Measurements from ENCODE around the gene HELQ. TPM values are rescaled to one million over a fixed set of nuclear protein-coding genes. Genes with fewer than 3 reads are reported as not detected.

HELQ gene
- total and polyA plus RNA-seq, 8 donors, result 13.1 to 23.5 (median 21.5) TPM

- intact Hi-C loops (cut with DNase I), result no loop called here
Observed at GRCh38 chr4:83387012-83387411, 68.6 kb downstream of the HELQ start.

GRCh38 chr4:83382850-83383249 lies 72.8 kb downstream of the HELQ start:
- Histone ChIP-seq H3K27ac (no peak overlapping the region), H3K27me3 (no peaks in the 10 kb centered on the region), H3K4me3 (no peak overlapping the region), H3K4me1 (no peaks in the 10 kb centered on the region), H3K36me3 (no peaks in the 10 kb centered on the region), H3K9me3 (peaks cover 0 to 13% of the 10 kb centered on the region in 2 donors)
- intact Hi-C loops (cut with DNase I), result no loop called here
- ATAC-seq (no peak), DNase-seq (no peak)
- no peak for TF ChIP-seq CTCF (IDR thresholded peaks at IDR 0.05)

More at GRCh38 chr4:83387012-83387411, 68.6 kb downstream of the HELQ start:
- H3K27ac ChIP-seq, result no peak overlapping the region
- no peaks in the 10 kb centered on the region for H3K4me1 ChIP-seq
- no peaks in the 10 kb centered on the region for H3K36me3 ChIP-seq
- no peaks in the 10 kb centered on the region for H3K27me3 ChIP-seq
- DNase-seq (no peak), ATAC-seq (no peak)
- H3K9me3 ChIP-seq, result no peaks in the 10 kb centered on the region
- TF ChIP-seq CTCF (IDR thresholded peaks at IDR 0.05), result no peak
- no peak overlapping the region for H3K4me3 ChIP-seq

GRCh38 chr4:83381173-83381572 lies 74.5 kb downstream of the HELQ start:
- H3K27ac ChIP-seq, result no peak overlapping the region
- intact Hi-C loops (cut with DNase I), result no loop called here
- H3K27me3 ChIP-seq, result no peaks in the 10 kb centered on the region
- H3K36me3 ChIP-seq, result no peaks in the 10 kb centered on the region
- DNase-seq (no peak), ATAC-seq (no peak)
- H3K4me3 ChIP-seq, result no peak overlapping the region
- peaks cover 0 to 15% of the 10 kb centered on the region in 2 donors for H3K9me3 ChIP-seq
- no peak for TF ChIP-seq CTCF (IDR thresholded peaks at IDR 0.05)
- no peaks in the 10 kb centered on the region for H3K4me1 ChIP-seq

- no peak overlapping the region for H3K27ac ChIP-seq
- H3K36me3 ChIP-seq, result no peaks in the 10 kb centered on the region
- H3K9me3 ChIP-seq, result peaks cover 0 to 15% of the 10 kb centered on the region in 2 donors
- ATAC-seq (no peak), DNase-seq (no peak)
- intact Hi-C loops (cut with DNase I), result no loop called here
- H3K4me1 ChIP-seq, result no peaks in the 10 kb centered on the region
- H3K27me3 ChIP-seq, result no peaks in the 10 kb centered on the region
- no peak for TF ChIP-seq CTCF (IDR thresholded peaks at IDR 0.05)
- H3K4me3 ChIP-seq, result no peak overlapping the region
Observed at GRCh38 chr4:83378419-83378818, 77.2 kb downstream of the HELQ start.

GRCh38 chr4:83372931-83373330 lies 82.7 kb downstream of the HELQ start:
- Histone ChIP-seq H3K4me1 (peaks cover 0 to 11% of the 10 kb centered on the region in 2 donors), H3K9me3 (peaks cover 0 to 3% of the 10 kb centered on the region in 2 donors), H3K4me3 (no peak overlapping the region), H3K36me3 (no peaks in the 10 kb centered on the region), H3K27ac (no peak overlapping the region), H3K27me3 (no peaks in the 10 kb centered on the region)
- no peak for DNase-seq
- TF ChIP-seq CTCF (IDR thresholded peaks at IDR 0.05), result no peak
- no peak for ATAC-seq
- intact Hi-C loops (cut with DNase I), result no loop called here
